HG03571 (cell line): ENCODE data around the gene SYTL3.
A peak's percentile ranks its signal among the peaks of the same experiment; 100 is the strongest.
"Not testable (repeated sequence)": the region's sequence is repeated elsewhere in the genome, so short reads cannot be mapped to it uniquely, and the experiment has no call there.

Experiments used
- ATAC-seq: cut with Tn5 transposase; IDR thresholded peaks from one replicate; pipeline ENCODE4 v1.9.1; 2021; ENCODE audit not compliant: unreplicated experiment

Gene SYTL3, protein sequence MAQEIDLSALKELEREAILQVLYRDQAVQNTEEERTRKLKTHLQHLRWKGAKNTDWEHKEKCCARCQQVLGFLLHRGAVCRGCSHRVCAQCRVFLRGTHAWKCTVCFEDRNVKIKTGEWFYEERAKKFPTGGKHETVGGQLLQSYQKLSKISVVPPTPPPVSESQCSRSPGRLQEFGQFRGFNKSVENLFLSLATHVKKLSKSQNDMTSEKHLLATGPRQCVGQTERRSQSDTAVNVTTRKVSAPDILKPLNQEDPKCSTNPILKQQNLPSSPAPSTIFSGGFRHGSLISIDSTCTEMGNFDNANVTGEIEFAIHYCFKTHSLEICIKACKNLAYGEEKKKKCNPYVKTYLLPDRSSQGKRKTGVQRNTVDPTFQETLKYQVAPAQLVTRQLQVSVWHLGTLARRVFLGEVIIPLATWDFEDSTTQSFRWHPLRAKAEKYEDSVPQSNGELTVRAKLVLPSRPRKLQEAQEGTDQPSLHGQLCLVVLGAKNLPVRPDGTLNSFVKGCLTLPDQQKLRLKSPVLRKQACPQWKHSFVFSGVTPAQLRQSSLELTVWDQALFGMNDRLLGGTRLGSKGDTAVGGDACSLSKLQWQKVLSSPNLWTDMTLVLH

DNA sequence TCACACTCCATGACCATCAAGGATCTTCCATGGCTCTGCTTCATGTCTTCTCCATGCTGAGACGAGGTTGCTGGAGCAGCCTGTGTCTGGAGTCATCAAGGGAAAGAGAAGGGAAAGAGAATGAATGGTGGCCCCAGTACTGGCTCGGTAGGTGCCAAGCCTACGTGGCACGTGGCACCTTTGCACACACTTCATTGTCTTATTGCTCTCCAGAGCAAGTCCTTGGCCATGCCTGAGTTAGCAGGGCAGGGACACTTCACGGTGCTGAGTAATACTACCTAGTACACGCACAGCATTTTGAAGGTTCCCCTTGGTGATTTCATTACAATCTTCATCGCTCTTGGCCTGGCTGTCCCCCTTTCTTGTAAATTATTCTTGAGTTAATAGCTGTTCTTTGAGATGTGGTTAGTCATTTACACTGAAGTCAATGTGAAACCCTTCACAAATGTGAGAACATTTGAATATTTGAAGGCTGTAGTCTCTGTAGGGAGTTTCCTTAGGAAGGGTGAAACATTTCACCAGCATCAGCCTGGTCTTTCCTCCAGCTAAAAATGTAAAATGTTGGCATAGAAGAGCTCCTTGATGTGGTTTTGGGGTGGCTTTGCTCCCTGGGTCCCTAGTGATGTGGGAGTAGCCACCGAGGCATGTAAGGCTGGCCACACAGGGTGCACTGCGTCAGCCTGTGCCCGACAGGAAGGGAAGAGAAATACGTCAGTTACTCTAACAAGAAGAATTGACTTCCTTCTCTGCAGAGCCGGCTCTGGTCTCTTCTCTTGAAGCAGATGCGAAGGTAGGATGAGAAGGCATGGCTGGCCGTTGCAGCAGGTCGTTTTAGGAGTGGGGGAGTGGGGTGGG is at the start of gene SYTL3:
Gene SYTL3 (plus strand): TSS at position 766 of the 855 bp plus-strand sequence. CDS start 13,215 bp downstream, outside the sequence.
- ATAC-seq: peak; percentile 48

DNA sequence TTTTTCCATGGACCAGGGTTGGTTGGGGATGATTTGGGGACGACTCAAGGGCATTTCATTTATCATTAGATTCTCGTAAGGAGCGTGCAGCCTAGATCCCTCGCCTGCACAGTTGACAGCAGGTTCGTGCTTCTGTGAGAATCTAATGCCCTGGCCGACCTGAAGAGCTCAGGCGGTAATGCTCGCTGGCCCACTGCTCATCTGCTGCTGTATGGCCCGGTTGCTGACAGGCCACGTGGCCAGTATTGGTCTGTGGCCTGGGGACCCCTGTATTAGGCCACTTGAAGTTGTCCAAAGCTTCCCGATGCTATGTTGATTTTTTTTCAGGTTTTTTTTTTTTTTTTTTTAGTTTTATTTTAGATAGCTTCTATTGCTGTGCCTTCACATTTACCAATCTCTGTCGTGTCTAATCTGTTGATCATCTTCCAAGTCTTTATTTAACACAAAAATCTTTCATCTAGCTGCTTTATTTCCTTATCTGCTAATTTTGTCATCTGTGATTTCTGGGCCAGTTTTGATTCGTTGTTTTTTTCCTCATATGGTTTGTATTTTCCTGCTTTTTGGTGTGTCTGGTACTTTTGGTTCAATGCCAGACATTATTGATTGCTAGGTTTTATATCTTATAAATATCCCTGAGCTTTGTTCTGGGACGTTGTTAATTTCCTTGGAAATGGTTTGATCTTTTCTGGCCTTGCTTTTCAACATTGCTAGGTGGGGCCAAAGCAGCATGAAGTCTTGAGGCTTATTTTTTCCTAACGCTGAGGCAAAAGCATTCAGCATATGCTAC is 46.4 kb upstream of the SYTL3 start:
- ATAC-seq: no peak

DNA sequence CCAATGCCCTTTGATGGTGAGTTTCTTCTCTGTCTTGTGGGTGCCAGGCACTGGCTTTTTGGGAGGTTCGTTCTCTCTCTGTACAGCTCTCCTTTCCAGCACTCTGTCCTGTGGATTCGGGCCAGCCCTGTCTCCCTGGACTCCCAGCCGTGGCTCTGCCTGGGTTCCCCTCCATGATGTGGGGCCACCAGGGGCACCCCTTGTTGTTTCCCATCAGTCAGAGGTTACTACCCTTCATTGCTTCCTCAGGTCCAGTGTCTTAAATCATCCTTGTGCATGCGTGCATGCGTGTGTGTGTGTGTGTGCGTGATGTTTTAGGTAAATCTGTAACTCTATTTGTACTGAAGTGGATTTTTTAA is 45.8 kb upstream of the SYTL3 start:
- no peak for ATAC-seq

DNA sequence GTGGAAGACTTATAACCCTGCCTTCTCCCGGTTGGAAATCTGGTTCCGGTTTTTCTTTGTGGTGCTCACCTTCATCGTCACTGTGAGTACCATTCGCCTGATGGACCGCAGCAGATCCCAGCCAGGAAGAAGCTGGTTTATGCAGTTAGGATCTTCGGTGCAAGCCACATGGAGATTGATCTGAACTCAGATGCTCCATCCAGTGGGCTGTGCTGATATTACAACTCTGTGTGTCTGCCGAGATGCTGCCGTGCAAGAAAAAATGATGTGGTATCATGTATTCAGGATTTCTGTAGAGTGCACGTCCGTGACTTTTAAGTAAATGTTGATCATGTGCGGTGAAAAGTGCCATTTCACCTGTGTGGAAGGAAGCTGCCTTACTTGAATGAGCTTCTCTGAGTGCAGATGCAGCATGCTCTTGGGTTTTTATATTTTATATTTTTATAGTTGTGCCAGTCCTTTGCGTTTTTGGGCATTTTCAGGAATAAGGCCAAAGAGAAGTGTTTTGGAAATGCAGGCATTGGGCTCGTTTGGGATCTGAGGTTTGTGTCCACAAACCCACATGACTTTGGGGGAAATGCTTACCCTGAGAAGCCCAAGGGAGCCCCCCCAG is 44.5 kb upstream of the SYTL3 start:
- no peak for ATAC-seq

DNA sequence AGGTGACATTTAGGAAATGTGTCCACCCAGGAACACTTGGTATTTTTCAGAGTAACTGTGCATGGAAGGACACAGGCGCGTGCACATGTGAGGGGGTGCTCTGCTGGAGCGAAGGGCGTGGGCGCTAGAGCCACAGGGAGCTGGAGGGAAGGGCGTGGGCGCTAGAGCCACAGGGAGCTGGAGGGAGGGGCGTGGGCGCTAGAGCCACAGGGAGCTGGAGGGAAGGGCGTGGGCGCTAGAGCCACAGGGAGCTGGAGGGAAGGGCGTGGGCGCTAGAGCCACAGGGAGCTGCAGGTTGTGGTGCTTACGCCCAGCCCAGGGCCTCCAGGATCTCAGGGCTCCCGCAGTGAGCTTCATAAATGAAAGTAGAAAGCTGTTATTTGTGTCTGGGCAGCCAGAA is 43.8 kb upstream of the SYTL3 start:
- ATAC-seq: not testable (repeated sequence)

DNA sequence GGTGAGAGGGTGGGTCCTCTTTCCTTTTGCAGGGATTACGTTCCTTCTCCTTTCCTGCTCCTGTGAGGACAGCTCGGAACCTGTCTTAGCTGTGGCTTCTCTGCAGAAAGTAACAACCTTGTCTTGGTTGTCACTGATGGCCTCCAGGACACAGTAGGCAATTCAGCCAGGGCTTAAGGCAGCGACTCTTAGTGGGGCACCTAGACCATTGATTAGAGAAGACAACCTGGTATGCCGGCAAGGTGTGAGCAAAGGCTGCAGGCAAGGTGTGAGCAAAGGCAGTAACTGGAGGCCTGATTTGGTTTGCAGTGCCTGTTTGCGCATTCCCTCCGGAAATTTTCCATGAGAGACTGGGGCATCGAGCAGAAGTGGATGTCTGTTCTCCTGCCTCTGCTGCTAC is 42.9 kb upstream of the SYTL3 start:
- ATAC-seq: no peak

DNA sequence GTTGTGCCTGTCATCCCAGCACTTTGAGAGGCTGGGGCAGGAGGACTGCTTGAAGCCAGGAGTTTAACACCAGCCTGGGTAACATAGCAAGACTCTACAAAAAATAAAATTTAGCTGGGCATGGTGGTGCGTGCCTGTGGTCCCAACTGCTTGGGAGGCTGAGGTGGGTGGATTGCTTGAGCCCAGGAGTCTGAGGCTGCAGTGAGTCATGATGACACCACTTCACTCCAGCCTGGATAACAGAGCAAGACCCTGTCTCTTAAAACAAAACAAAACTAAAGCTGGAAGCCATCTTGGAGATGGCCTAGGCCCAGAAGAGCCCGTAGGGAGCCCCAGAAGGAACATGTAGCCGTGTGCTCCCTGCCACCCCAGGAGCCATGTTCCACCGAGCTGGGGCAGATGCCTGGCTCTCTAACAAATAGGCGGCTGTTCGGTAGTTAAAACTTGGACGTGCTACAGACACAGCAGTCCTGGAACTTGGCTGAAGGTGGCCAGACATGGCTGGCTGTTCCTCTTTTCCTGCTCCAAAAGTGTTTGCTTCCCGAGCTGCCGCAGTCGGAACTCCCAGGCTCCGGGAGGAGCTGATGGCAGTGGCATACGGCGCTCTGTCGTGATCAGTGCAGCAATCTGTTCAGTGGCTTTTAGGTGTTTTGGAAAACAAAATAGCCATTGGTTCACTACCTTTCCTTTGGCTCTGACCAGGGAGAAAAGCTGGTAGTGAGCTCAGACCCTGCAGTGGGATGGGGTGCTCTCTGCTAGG is 42.3 kb upstream of the SYTL3 start:
- ATAC-seq: no peak

DNA sequence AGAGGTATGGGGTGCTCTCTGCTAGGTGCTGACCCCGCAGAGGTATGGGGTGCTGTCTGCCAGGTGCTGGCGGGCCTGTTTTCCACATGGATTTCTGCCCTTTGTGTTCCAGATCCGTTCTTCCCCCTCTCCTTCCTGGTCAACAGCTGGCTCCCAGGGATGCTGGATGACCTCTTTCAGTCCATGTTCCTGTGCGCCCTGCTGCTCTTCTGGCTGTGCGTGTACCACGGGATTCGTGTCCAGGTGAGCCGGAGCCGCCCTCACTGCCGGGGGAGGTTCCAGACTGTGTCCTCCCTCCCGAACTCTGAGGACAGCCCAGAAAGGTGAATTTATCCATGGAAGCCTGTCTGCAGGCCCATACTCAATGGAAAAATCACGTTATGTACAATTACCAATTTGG is 41.6 kb upstream of the SYTL3 start:
- no peak for ATAC-seq

DNA sequence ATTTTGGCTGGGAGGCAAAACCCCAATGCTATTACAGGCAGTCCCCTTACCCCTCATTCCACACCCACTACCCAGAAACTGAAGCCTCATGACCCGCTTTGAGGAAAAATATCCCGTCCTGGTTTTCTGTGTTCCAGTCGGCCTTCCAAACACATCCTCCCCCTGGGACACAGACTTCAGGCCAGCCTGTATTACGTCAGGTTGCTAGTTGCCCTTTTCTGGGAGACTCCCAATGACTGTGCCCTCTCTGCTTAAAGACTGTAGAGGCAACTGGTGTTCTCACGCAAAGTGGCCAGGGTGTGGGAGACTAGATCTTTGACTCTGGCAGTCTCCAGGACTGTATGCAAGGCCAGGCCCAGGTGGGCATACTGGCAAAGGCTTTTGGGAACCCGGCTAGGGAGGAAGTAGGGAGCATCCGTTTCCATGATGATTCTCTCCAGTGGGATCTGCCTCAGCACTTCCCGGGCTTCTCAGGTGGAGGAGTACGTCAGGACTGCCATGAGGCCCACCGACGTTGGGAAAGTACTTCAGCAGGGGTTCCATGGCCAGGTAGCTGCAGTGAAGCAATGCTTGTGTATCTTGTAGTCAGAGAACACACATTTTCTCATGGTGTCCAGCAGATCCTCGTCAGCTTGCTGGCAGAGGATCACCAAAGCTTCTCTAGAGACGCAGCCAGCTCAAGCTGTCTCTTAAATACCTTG is 40.2 kb upstream of the SYTL3 start:
- ATAC-seq: no peak

DNA sequence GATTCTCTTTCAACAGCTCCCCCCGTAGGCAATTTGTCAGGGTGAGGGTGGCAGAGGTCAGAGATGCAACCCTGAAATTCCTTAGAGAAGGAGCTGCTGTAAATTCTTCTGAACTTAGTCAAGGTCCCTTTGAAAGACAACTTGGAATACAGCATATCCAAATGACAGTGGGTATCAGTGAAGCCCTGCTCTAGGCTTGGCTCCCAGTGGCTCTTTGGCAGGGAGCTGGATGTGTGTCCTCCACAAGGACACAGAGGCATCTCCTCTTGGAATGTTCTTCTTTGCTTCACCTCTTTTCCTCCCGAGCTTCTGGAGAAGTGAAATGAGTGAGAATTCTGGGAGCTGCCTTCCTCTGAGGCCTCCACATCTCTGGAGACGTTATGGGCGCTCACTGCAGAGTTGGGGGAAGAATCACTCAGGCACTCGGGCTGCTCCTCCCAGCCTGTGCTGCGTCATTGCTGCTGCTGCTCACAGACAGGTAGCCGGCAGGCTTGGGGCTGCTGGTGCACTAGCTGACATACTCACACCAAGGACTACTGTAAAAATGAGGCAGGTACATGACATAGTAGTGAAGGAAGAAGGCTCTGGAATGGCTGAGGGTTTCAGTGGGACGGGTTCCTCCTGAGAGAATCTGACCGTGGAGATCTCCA is 39.4 kb upstream of the SYTL3 start:
- no peak for ATAC-seq

DNA sequence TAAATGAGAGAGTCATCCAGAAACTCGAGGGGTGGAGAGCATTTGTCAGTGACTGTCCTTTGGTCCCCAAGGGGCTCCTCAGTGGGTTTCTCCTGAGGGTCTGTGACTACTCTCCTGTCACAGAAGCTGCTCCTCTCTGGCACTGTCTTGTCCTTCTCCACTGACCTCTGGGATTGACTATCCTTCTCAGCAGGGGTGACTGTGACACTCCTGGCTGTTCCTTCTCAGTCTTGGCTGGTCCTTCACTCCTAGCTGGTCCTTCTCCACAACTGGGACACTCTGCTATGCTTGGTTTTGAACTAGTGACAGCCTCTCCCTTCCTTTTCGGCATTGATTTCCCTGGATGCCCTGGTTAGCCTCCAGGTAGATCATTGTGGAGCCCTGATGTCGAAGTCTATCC is 38.8 kb upstream of the SYTL3 start:
- no peak for ATAC-seq

DNA sequence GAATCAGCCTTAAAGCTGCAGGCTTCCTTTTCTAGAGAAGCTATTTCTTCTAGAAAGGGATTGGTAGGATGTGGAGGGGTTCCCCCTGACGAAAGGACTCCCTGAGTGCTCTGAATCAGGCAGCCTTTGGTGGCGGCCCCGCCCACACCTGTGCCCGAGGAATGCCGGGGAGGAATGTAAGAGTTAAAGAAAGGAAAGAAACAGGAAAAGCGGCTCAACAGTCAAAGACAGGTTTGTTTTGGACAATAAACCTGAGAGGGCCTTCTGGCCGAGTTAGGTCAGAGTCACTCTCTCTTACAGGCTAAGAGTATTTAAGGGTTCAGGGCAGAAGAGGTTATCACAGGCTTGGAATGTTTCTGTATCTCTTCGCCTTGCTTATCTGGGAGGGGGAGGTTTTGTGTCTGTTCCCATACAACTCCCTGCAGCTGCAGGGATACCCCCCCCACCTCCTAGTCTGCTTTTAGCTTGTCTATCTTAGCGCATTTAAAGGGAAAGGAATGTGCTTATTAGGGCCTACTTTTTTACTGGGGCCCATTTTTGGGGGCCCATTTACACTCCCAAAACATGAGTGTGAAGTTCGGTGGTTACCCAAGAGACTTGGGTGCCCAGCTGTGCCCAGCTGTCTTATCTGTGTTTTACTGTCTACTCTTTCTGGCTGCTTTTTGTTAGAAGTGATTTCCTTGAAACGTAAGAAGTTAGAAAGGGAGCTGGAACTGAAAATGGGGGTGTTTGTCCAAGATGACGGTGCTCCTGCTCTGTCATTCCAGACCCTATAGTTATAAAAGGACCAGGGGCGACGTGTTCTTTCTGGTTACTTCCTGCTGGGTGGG is 38.1 kb upstream of the SYTL3 start:
- ATAC-seq: no peak

DNA sequence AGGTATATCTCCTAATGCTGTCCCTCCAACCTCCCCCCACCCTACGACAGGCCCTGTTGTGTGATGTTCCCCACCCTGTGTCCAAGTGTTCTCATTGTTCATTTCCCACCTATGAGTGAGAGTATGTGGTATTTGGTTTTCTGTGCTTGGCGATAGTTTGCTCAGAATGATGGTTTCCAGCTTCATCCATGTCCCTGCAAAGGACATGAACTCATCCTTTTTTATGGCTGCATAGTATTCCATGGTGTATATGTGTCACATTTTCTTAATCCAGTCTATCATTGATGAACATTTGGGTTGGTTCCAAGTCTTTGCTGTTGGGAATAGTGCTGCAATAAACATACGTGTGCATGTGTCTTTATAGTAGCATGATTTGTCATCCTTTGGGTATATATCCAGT is 35.2 kb upstream of the SYTL3 start:
- not testable (repeated sequence) for ATAC-seq

DNA sequence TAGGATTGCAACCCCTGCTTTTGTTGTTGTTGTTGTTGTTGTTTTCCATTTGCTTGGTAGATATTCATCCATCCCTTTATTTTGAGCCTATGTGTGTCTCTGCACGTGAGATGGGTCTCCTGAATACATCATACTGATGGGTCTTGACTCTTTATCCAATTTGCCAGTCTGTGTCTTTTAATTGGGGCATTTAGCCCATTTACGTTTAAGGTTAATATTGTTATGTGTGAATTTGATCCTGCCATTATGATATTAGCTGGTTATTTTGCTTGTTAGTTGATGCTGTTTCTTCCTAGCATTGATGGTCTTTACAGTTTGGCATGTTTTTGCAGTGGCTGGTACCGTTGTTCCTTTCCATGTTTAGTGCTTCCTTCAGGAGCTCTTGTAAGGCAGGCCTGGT is 31.6 kb upstream of the SYTL3 start:
- ATAC-seq: not testable (repeated sequence)

DNA sequence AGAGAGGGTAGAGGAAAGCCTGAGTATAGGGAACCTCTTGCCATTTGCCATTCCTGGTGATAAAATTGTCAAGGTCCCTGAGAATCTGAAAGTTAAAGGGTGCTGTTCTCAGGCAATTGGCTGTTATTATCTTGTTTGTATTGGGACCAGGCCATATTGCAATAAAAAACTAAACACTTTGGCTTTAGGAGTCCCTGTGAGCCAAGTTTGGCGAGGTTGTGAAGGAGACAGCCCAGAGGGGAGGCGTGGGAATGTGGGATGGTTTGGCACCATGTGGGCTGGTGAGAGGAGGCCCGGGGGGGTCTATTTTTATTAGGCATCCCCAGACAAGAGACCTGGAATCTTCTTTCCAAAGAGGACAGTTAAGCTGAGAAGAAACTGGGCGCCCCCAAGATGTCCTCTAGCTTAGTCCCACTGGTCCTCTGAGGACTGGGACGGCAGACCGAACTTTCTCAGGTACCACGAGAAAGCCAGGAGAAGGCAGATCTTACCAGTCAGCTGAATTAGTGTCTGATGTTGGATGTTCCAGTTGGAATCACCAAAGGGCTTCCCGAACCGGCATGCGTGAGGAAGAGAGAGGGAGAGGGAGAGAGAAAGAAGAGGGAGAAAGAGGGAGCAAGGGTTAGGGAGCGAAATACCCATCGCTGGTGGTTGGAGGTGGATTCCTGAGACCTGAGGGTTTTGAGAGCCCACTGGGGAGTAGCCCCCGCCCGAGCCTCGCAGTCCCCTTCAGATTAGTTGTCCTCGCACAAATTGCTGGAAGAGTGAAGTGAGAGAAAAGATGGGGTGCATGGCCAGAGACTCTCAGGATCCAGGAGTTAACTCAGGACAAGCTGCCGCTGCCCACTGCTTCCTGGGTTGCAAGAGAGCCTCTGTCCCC is 29.7 kb upstream of the SYTL3 start:
- no peak for ATAC-seq

DNA sequence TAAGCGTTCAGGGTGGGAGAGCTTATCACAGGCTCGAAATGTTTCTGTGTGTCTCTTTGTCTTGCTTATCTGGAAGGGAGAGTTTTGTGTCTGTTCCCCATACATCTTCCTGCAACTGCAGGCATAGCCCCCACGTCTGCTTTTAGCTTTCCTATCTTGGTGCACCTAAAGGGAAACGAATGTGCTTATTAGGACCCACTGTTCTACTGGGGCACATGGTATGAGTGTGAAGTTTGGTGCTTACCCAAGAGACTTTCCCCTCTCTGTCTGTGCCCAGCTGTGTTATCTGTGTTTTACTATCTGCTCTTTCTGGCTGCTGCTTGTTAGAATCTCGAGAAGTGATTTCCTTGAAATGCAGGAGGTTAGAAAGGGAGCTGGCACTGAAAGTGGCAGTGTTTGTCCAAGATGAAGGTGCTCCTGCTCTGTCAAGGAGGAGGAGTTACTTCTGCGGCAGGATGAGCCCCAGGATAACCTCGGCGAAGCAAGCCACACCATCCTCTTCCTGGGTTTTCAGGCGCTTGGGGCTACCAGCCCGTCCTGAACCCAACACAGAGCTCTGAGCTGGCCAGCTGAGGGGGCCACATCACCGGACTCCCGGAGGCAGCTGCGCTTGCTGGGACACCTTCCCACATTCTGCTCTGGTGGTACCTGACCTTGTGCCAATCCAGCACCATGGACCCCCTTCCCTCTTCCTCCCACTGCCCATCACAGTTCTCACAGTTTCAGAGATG is 28.7 kb upstream of the SYTL3 start:
- no peak for ATAC-seq
